Loucy (cell line): ENCODE measurements around the gene RBMXL3.

Experiments used
- EZH2phosphoT487 ChIP-seq: fragments of 200-600 bp; IDR thresholded peaks from 2 replicates; pipeline ENCODE4 v1.6.1; 2018; ENCODE audit warnings: antibody characterized with exemption, mild to moderate bottlenecking, moderate library complexity, borderline replicate concordance
- TF ChIP-seq, protein P1 (sequence below): fragments of 200-600 bp; sonication (generic); conservative IDR thresholded peaks from 2 replicates; pipeline ENCODE4 v1.5.1; 2014; ENCODE audit warnings: mild to moderate bottlenecking, antibody characterized with exemption, low read length

DNA sequence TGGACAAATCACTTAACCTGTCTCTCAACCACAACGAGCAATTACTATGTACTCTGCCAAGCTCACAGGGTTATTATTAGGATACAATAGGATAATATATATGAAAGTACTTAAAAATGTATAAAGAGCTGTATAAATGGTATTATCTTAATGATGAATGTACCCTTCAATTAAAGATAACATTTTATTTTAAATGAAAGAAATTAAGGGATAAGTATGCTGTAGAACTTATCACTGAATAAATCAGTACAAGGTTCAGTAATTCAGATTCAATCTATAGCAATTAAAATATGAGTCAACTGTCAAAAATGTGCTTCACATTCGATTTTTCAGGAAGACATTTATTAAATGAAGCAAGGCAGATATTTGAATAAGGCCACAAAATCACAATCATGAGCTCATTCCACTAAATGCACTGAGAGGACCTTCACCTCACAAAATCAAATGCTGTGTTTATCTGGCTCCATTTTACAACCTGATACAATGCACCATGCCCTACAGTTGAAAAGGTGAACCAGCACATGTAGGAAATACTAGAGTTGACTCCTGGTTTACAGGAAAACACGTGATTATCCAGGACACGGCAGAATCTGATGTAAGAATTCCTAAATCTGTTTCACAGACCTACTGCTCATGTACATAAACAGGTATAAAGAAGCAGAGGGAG is 40.3 kb downstream of the RBMXL3 start:
- no peak for TF ChIP-seq EZH2phosphoT487
- TF ChIP-seq, protein P1, sequence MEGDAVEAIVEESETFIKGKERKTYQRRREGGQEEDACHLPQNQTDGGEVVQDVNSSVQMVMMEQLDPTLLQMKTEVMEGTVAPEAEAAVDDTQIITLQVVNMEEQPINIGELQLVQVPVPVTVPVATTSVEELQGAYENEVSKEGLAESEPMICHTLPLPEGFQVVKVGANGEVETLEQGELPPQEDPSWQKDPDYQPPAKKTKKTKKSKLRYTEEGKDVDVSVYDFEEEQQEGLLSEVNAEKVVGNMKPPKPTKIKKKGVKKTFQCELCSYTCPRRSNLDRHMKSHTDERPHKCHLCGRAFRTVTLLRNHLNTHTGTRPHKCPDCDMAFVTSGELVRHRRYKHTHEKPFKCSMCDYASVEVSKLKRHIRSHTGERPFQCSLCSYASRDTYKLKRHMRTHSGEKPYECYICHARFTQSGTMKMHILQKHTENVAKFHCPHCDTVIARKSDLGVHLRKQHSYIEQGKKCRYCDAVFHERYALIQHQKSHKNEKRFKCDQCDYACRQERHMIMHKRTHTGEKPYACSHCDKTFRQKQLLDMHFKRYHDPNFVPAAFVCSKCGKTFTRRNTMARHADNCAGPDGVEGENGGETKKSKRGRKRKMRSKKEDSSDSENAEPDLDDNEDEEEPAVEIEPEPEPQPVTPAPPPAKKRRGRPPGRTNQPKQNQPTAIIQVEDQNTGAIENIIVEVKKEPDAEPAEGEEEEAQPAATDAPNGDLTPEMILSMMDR: no peak
